ENCODE measurements around the gene NAA25.
"Not testable (repeated sequence)": the region's sequence is repeated elsewhere in the genome, so short reads cannot be mapped to it uniquely, and the experiment has no call there.

NAA25 gene

DNA sequence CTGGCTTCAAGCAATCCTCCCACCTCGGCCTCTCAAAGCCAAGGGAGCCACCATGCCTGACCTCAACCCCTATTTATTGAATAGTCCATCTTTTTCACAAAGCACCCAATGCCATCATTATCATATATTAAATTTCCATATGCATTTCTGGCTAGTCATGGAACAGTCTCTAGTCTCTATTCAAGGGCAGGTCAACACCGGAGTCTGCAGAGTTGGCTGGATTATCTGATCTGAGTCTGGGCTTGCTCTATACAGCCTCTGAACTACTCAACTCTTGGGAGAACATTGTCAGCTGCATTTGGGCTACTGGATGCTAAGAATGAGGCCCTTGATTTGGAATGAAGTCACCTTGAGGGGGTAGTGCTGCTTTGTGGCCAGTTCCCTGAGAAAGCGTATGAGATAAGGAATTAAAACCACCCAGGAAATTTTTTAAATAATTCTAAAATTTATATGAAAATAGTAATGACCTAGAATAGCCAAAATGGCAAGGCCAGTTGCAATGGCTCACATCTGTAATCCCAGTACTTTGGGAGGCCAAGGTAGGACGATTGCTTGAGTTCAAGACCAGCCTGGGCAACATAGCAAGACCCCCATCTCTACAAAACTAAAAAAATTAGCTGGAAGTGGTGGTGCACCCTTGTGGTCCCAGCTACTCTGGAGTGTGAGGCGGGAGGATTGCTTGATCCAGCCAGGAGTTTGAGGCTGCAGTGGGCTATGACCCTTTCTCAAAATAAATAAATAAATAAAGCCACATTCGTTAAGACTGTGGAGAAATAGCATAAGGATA is 6.9 kb upstream of the NAA25 start:
- no peak for DNase-seq

DNA sequence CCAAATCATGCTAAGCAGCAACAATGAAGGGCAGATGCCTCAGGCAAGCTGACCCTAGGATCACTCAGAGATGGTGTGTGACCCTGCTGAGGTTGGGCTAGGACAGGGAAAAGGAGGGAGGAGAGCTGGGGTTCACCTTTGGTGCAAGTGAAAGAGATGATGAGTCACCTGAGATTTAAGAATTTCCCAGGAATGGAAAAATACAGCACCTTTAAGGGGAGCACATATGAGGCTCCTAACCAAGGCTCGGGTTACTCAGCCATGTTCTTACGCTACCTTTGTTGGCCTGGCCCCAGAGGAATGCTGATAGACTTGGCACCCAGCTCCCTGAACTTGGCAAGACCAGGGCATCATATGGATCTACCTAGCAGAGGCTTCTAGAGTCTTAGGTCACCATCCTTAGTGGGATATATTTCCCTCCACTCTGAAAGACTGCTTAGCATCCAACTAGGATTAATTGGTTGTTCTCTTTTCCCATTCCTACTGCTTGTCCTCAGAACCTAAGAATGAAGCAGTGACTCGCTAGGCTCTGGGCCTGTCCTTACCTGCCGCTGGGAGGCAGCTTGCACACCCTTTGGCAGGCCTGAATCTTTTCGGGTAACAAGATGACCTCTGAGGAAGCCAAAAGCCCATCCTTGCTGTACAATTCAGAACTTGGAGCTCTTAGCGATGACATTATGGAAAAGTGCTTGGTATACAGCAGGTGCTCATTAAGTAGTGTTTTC is 4.0 kb upstream of the NAA25 start:
- no peak for DNase-seq

GRCh38 chr12:112111931-112112330 is 3.3 kb upstream of the NAA25 start:
- no peak for DNase-seq

GRCh38 chr12:112110787-112111662 is 2.4 kb upstream of the NAA25 start:
- not testable (repeated sequence) for DNase-seq

GRCh38 chr12:112107306-112108201 is 1.0 kb downstream of the NAA25 start:
- DNase-seq = peak; percentile 50

- no peak for DNase-seq
These were observed 2.7 kb downstream of the NAA25 start for GRCh38 chr12:112105891-112106290.

DNA sequence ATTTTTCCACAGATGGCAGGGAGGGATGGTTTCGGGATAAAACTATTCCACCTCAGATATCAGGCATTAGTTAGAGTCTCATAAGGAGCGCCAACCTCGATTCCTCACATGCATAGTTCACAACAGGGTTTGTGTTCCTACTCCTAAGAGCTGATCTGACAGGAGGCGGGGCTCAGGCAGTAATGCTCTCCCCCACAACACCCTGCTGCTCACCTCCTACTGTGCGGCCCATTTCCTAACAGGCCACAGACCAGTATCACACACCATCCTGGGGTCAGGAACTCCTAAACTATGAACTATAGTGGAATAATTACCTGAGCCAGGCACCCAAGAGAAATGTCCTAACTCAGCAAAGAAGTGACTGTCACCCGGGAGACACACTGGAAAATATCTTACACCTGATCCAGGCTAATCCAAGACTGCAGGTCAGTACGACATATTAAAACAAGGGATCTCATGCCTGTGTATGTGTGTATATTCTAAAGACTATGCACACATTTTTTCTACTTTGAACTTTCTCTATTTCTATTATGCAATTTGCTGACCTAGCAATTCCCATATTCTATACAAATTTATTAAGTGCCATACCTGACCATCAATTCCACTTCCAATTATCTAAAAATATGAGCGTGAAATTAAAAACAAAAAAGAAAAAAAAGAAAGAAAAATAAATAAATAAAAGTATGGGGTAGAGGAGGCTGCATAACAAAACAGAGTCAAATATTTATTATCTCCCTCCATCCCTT is 4.7 kb downstream of the NAA25 start:
- no peak for DNase-seq

DNA sequence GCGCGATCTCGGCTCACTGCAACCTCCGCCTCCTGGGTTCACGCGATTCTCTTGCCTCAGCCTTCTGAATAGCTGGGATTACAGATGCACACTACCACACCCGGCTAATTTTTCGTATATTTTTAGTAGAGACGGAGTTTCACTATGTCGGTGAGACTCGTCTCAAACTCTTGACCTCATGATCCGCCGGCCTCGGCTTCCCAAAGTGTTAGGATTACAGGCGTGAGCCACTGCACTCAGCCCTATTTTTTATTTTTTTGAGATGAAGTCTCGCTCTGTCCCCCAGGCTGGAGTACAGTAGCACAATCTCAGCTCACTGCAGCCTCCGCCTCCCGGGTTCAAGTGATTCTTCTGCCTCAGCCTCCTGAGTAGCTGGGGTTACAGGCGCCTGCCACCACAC is 5.8 kb downstream of the NAA25 start:
- not testable (repeated sequence) for DNase-seq

DNA sequence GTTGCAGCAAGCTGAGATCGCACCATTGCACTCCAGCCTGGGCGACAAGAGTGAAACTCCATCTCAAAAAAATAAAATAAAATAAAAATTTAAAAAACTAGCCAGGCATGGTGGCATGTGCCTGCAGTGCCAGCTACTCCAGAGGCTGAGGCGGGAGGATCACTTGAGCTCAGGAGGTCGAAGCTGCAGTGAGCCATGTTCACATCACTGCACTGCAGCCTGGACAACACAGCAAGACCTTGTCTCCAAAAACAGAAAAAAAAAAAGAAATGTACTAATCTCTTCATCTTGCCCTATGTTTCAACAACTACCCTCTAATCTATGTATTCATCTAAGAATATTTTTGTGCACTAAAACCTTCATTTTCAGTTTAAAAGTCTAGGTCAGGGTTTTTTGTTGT is 6.5 kb downstream of the NAA25 start:
- DNase-seq = no peak

- DNase-seq = not testable (repeated sequence)
These were observed 8.1 kb downstream of the NAA25 start for GRCh38 chr12:112100500-112100899.

- no peak for DNase-seq
These were observed 10.9 kb downstream of the NAA25 start for GRCh38 chr12:112097641-112098040.

DNA sequence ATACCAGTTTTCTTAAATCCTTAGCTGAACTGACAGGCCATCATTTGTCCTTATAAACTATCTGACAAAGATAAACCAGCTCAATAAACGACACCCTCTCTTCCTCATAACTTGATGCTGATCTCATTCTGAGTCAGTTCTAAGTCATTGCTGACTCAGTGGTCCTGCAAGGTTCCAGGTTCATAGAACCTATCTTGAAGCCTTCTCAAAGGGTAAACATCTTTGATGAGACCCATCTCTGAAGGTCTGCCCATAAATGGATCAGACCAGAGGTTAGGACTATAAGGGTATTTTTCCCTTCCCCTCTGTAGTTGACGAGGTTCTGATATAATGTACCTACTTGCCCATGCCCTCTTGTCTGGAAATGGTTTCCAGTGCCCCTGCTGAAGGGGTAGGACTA is 11.9 kb downstream of the NAA25 start:
- DNase-seq = peak; percentile 54

- no peak for DNase-seq
These were observed 12.5 kb downstream of the NAA25 start for GRCh38 chr12:112096070-112096469.

- no peak for DNase-seq
These were observed 17.0 kb downstream of the NAA25 start for GRCh38 chr12:112091563-112091962.

GRCh38 chr12:112087851-112088250 is 20.7 kb downstream of the NAA25 start:
- DNase-seq = no peak

- DNase-seq = no peak
These were observed 21.3 kb downstream of the NAA25 start for GRCh38 chr12:112087055-112087850.

- no peak for DNase-seq
These were observed 42.0 kb downstream of the NAA25 start for GRCh38 chr12:112066566-112066965.

GRCh38 chr12:112063273-112063672 is 45.3 kb downstream of the NAA25 start:
- DNase-seq = no peak

DNA sequence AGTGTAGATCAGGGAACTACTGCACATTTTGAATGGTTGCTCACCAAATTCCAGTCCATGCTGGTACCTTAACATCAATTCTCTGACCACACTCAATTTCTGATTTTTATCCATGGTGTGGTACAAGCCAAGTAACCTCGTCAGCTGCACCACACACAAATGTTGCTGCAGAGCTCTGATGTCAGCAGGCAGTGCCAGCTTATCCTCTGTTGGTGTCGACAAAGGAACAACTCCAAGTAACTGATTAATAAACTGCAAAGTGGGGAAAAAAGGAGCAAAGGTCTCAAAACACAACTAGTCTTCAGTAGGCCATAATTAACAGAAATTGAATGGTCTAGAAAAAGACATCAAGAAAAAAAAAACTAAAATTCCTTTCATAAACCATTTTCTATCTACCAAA is 47.4 kb downstream of the NAA25 start:
- DNase-seq = no peak

DNA sequence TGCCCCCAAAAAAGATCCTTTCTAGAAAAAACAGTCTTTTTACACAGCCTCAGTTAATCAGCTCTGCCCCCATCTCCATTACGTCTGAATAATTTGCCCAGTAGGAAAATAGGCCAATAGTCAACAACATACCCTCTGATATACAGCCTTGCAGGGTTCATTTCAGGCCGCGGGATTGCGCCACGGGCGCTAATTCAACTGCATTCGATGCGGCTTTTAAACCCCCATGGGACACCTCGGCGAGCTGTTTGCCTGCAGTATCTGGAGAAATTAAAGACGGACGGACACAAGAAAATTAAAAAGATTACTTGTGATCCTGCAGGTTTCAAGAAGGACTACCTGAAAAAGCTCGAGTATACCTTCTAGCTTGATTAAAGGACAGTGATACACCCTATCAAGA is 59.2 kb downstream of the NAA25 start:
- no peak for DNase-seq

DNA sequence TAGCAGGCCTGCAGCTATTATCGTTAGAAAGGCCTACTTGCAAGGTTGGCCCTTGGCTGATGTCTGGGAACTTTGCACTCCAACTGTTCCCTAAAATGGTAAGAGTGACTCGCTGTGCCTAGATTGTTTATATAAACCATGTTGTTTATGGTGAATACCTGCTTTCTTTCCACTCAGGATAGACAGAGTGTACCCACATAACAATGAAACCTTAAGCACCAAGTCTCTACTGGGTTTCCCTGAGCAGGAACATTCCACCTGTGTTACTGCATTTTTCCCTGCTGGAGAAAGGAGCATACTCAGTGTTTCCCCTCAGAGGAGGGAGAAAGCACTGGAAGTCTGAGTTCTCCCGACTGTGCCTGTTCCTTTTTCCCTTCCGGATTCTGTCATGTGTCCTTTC is 62.6 kb downstream of the NAA25 start:
- DNase-seq = no peak

All from activated CD4-positive, alpha-beta T cell treated with anti-CD3 and anti-CD28 coated beads for 48 hours (primary cell).